HepG2 (cell line): ENCODE data around the gene HPS4. TPM values are rescaled to one million over a fixed set of nuclear protein-coding genes. Genes with fewer than 3 reads are reported as not detected.

Experiments
- ELF3 ChIP-seq: IDR thresholded peaks from 2 replicates; pipeline ENCODE4 v1.6.1; 2016; ENCODE audit warnings: missing genetic modification reagents, missing compliant biosample characterization
- ESRRA ChIP-seq: sonication (generic); formaldehyde crosslinking; IDR thresholded peaks from 2 replicates; pipeline ENCODE4 v1.5.1; 2020; ENCODE audit warnings: mild to moderate bottlenecking, low read depth, missing genetic modification reagents
- MAZ ChIP-seq, 2 experiments: sonication (generic) in 1 of 2; formaldehyde crosslinking in 1 of 2; IDR thresholded peaks; 2 replicates each; pipeline versions ENCODE4 v1.5.0 to v1.6.1; 2012 to 2020; ENCODE audit warnings: low read depth in 2 of 2, mild to moderate bottlenecking in 2 of 2, borderline replicate concordance in 1 of 2, improper control_type of control experiment in 1 of 2, low read length in 1 of 2, missing genetic modification reagents in 1 of 2, moderate library complexity in 1 of 2
- MXD4 ChIP-seq: IDR thresholded peaks from 2 replicates; pipeline ENCODE4 v1.6.1; 2016; ENCODE audit warnings: mild to moderate bottlenecking, missing biosample characterization, missing genetic modification reagents
- SMARCE1 ChIP-seq: fragments of 450-650 bp; IDR thresholded peaks from 2 replicates; pipeline ENCODE4 v1.6.1; 2017; ENCODE audit warnings: borderline replicate concordance
- YY1 ChIP-seq: IDR thresholded peaks from 2 replicates; pipeline ENCODE4 v1.6.1; 2011; ENCODE audit warnings: low read length, low read depth, moderate library complexity, mild to moderate bottlenecking; ENCODE audit not compliant: insufficient read depth, insufficient replicate concordance
- ZNF274 ChIP-seq: sonication (generic); formaldehyde crosslinking; IDR thresholded peaks from 2 replicates; pipeline ENCODE4 v1.5.1; 2020; ENCODE audit warnings: mild to moderate bottlenecking, missing genetic modification reagents
- ZNF282 ChIP-seq: fragments of 450-650 bp; IDR thresholded peaks from 2 replicates; pipeline ENCODE4 v1.6.1; 2018; ENCODE audit not compliant: partially characterized antibody
- ZNF501 ChIP-seq: sonication (generic); formaldehyde crosslinking; IDR thresholded peaks from 2 replicates; pipeline ENCODE4 v1.5.1; 2020; ENCODE audit warnings: mild to moderate bottlenecking, moderate library complexity, missing genetic modification reagents
- ZNF572 ChIP-seq: sonication (generic); formaldehyde crosslinking; IDR thresholded peaks from 2 replicates; pipeline ENCODE4 v1.5.1; 2020; ENCODE audit warnings: mild to moderate bottlenecking, missing genetic modification reagents
- polyA plus RNA-seq, 8 experiments: library from polyadenylated mRNA; depleted of rRNA in 3 of 8; stranded (reverse) in 7 of 8; unstranded in 1 of 8; fragments of >200 nt; fragmentation: Illumina TruSeq in 4 of 8; extraction: Trizol in 4 of 8; gene quantifications; 2 replicates each; pipeline versions ENCODE4 v1.2.1 to v1.2.3, GENCODE V29; 2011 to 2016; ENCODE audit warnings: low read depth in 4 of 8, missing spikeins in 1 of 8, mixed read lengths in 1 of 8; ENCODE audit not compliant: insufficient read depth in 1 of 8
- total RNA-seq, 5 experiments: library from RNA; depleted of rRNA; stranded (reverse); fragments of >200 nt; fragmentation: Illumina TruSeq; extraction: Trizol; gene quantifications; 2 replicates each; pipeline ENCODE4 v1.2.3, GENCODE V29; 2016; ENCODE audit warnings: low read depth in 1 of 5
- TF ChIP-seq, protein P1 (sequence below): sonication (generic); IDR thresholded peaks from 2 replicates; pipeline ENCODE4 v1.6.1; 2016; ENCODE audit warnings: low read depth, borderline replicate concordance
- TF ChIP-seq, protein P2 (sequence below): sonication (generic); formaldehyde crosslinking; IDR thresholded peaks from 2 replicates; pipeline ENCODE4 v1.4.0; 2020; ENCODE audit warnings: mild to moderate bottlenecking, missing genetic modification reagents
- TF ChIP-seq, protein P3 (sequence below): sonication (generic); formaldehyde crosslinking; IDR thresholded peaks from 2 replicates; pipeline ENCODE4 v1.4.0; 2020; ENCODE audit warnings: missing genetic modification reagents
- TF ChIP-seq, protein P4 (sequence below): sonication (generic); formaldehyde crosslinking; IDR thresholded peaks from 2 replicates; pipeline ENCODE4 v1.4.0; 2020; ENCODE audit warnings: missing genetic modification reagents, borderline replicate concordance
- TF ChIP-seq, protein P5 (sequence below): sonication (generic); formaldehyde crosslinking; IDR thresholded peaks from 2 replicates; pipeline ENCODE4 v1.4.0; 2020; ENCODE audit warnings: missing genetic modification reagents, mild to moderate bottlenecking, borderline replicate concordance

HPS4 gene
- total and polyA plus RNA-seq, 2 of the 13 experiments (the other 11 are each of a cell fraction or from before 2014, with no cell fraction given): 27.4 to 34.0 TPM

DNA sequence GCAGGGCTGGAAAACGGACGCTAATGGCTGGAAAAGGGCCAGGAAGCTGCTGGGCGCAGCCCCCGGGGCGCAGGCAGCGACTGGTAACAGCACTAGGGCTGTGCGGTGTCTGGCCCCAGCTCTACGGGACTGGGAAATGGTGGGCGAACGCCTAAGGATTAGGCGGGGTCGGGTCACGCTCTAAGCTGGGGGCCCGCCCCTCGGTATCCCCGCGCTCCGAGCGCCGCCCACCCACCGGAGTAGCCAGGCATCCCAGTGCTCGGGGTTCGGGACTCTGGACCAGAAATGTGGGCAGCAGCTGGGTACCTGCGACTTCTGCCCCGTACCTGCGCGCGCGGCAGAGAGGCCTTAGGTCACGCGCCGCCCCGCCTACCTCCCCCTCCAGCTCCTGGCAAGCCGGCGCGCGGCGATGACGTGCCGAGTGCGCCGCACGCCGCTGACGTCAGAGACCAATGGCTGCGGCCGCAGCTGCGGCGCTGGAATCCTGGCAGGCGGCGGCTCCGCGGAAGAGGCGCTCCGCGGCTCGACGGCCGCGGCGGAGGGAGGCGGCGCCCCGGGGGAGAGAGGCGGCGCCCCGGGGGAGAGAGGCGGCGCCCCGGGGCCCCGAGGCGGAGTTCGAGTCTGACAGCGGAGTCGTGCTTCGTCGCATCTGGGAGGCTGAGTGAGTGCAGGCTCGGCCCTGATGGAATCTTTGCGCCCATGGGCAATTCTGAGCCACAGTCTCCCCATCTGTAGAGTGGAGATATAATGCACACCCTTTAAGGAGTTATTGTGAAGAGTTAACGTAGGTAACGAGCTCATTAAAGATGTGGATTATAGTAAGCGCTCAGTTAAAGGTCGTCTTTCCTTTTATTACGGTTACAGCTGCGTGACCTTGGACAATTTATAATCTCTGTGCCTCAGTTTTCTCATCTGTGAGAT, at the start of gene HPS4, which contains the start of gene SRRD (continued):
- TF ChIP-seq, protein P1, sequence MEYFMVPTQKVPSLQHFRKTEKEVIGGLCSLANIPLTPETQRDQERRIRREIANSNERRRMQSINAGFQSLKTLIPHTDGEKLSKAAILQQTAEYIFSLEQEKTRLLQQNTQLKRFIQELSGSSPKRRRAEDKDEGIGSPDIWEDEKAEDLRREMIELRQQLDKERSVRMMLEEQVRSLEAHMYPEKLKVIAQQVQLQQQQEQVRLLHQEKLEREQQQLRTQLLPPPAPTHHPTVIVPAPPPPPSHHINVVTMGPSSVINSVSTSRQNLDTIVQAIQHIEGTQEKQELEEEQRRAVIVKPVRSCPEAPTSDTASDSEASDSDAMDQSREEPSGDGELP: peak; percentile 72; the same call in 1 of the 2 replicates
- TF ChIP-seq ZNF501 (CRISPR knock-in tag): peak; percentile 92
- TF ChIP-seq MAZ (IDR thresholded peaks at IDR 0.05; ENCODE audit: borderline replicate concordance, low read depth, low read length): peak; percentile 90
- TF ChIP-seq MAZ (CRISPR knock-in tag; IDR thresholded peaks at IDR 0.05; ENCODE audit: low read depth): peak; percentile 88
- TF ChIP-seq ESRRA (CRISPR knock-in tag): 0 out of 2 replicates have a peak, but pooled peaks have one; percentile 49
- TF ChIP-seq YY1: peak; percentile 97
- TF ChIP-seq, protein P2, sequence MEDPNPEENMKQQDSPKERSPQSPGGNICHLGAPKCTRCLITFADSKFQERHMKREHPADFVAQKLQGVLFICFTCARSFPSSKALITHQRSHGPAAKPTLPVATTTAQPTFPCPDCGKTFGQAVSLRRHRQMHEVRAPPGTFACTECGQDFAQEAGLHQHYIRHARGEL (CRISPR knock-in tag): no peak
- peak; percentile 82 for TF ChIP-seq MXD4 (CRISPR knock-in tag)
- TF ChIP-seq ZNF282: no peak
- TF ChIP-seq, protein P3, sequence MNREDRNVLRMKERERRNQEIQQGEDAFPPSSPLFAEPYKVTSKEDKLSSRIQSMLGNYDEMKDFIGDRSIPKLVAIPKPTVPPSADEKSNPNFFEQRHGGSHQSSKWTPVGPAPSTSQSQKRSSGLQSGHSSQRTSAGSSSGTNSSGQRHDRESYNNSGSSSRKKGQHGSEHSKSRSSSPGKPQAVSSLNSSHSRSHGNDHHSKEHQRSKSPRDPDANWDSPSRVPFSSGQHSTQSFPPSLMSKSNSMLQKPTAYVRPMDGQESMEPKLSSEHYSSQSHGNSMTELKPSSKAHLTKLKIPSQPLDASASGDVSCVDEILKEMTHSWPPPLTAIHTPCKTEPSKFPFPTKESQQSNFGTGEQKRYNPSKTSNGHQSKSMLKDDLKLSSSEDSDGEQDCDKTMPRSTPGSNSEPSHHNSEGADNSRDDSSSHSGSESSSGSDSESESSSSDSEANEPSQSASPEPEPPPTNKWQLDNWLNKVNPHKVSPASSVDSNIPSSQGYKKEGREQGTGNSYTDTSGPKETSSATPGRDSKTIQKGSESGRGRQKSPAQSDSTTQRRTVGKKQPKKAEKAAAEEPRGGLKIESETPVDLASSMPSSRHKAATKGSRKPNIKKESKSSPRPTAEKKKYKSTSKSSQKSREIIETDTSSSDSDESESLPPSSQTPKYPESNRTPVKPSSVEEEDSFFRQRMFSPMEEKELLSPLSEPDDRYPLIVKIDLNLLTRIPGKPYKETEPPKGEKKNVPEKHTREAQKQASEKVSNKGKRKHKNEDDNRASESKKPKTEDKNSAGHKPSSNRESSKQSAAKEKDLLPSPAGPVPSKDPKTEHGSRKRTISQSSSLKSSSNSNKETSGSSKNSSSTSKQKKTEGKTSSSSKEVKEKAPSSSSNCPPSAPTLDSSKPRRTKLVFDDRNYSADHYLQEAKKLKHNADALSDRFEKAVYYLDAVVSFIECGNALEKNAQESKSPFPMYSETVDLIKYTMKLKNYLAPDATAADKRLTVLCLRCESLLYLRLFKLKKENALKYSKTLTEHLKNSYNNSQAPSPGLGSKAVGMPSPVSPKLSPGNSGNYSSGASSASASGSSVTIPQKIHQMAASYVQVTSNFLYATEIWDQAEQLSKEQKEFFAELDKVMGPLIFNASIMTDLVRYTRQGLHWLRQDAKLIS (CRISPR knock-in tag): no peak
- TF ChIP-seq SMARCE1: no peak
- TF ChIP-seq, protein P4, sequence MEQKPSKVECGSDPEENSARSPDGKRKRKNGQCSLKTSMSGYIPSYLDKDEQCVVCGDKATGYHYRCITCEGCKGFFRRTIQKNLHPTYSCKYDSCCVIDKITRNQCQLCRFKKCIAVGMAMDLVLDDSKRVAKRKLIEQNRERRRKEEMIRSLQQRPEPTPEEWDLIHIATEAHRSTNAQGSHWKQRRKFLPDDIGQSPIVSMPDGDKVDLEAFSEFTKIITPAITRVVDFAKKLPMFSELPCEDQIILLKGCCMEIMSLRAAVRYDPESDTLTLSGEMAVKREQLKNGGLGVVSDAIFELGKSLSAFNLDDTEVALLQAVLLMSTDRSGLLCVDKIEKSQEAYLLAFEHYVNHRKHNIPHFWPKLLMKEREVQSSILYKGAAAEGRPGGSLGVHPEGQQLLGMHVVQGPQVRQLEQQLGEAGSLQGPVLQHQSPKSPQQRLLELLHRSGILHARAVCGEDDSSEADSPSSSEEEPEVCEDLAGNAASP: peak; percentile 61
- TF ChIP-seq, protein P5, sequence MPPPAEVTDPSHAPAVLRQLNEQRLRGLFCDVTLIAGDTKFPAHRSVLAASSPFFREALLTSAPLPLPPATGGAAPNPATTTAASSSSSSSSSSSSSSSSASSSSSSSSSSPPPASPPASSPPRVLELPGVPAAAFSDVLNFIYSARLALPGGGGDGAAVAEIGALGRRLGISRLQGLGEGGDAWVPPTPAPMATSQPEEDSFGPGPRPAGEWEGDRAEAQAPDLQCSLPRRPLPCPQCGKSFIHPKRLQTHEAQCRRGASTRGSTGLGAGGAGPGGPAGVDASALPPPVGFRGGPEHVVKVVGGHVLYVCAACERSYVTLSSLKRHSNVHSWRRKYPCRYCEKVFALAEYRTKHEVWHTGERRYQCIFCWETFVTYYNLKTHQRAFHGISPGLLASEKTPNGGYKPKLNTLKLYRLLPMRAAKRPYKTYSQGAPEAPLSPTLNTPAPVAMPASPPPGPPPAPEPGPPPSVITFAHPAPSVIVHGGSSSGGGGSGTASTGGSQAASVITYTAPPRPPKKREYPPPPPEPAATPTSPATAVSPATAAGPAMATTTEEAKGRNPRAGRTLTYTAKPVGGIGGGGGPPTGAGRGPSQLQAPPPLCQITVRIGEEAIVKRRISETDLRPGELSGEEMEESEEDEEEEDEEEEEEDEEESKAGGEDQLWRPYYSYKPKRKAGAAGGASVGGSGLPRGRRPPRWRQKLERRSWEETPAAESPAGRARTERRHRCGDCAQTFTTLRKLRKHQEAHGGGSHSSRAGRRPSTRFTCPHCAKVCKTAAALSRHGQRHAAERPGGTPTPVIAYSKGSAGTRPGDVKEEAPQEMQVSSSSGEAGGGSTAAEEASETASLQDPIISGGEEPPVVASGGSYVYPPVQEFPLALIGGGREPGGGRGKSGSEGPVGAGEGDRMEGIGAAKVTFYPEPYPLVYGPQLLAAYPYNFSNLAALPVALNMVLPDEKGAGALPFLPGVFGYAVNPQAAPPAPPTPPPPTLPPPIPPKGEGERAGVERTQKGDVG (CRISPR knock-in tag): 0 out of 2 replicates have a peak, but pooled peaks have one; percentile 47
- TF ChIP-seq ELF3 (CRISPR knock-in tag): peak; percentile 37; the same call in 1 of the 2 replicates
- no peak for TF ChIP-seq ZNF572 (CRISPR knock-in tag)
- 0 out of 2 replicates have a peak, but pooled peaks have one; percentile 78 for TF ChIP-seq ZNF274 (CRISPR knock-in tag)
